Gastrocnemius medialis (tissue), 4 donors: ENCODE data around the gene ZNF80.
"Not testable (repeated sequence)": the region's sequence is repeated elsewhere in the genome, so short reads cannot be mapped to it uniquely, and the experiment has no call there.

Experiments used
- CTCF ChIP-seq, 5 experiments: fragments of 450-650 bp in 3 of 5; fragments of 200-600 bp in 2 of 5; sonication (generic) in 2 of 5; IDR thresholded peaks in 4 of 5; conservative IDR thresholded peaks in 1 of 5; 1 replicate in 4 of 5; 2 replicates in 1 of 5; pipeline ENCODE4 v1.5.1; 2016 to 2019; ENCODE audit warnings: antibody characterized with exemption in 5 of 5, mild to moderate bottlenecking in 3 of 5, moderate library complexity in 3 of 5
- POLR2A ChIP-seq, 2 donors: fragments of 450-650 bp; IDR thresholded peaks; one replicate each; pipeline ENCODE4 v1.6.1; 2017; ENCODE audit warnings: antibody characterized with exemption in 2 of 2, mild to moderate bottlenecking in 2 of 2, moderate library complexity in 2 of 2

GRCh38 chr3:114237478-114237877, at the start of gene ZNF80:
- not testable (repeated sequence) for TF ChIP-seq CTCF (IDR thresholded peaks at IDR 0.05 in 4 of 5, conservative IDR thresholded peaks at IDR 0.05 in 1 of 5); POLR2A (IDR thresholded peaks at IDR 0.05)
